D721Med (cell line): ENCODE results near the gene POPDC3.

Experiments used
- DNase-seq: peaks from one replicate; pipeline ENCODE4 v3.0.0; 2011; ENCODE audit warnings: low spot score; ENCODE audit not compliant: insufficient read length
- FAIRE-seq: peaks from 2 replicates; lab custom pipeline; 2011; peaks lifted over from hg19 to GRCh38; lab: Jason Lieb, UNC
- CTCF ChIP-seq: IDR thresholded peaks from 2 replicates; pipeline ENCODE4 v1.5.1; 2012; ENCODE audit warnings: mild to moderate bottlenecking, control low read depth; ENCODE audit not compliant: insufficient read depth; ENCODE audit errors: missing control alignments

Gene POPDC3

GRCh38 chr6:105121981-105122380, 57.8 kb downstream of the POPDC3 start:
- TF ChIP-seq CTCF, result no peak

GRCh38 chr6:105120570-105120969, 59.2 kb downstream of the POPDC3 start:
- DNase-seq (no peak), FAIRE-seq (no peak)
- TF ChIP-seq CTCF, result no peak

More at GRCh38 chr6:105121981-105122380, 57.8 kb downstream of the POPDC3 start:
- FAIRE-seq, result no peak
- no peak for DNase-seq

- DNase-seq, result no peak
- FAIRE-seq, result no peak
- no peak for TF ChIP-seq CTCF
Observed at GRCh38 chr6:105116150-105116549, 63.7 kb downstream of the POPDC3 start.

- DNase-seq, result no peak
- no peak for FAIRE-seq
- TF ChIP-seq CTCF, result no peak
Observed at GRCh38 chr6:105113422-105113821, 66.4 kb downstream of the POPDC3 start.

- FAIRE-seq (no peak), DNase-seq (no peak)
- peak; percentile 8 for TF ChIP-seq CTCF
Observed at GRCh38 chr6:105112577-105112976, 67.2 kb downstream of the POPDC3 start.

- TF ChIP-seq CTCF, result no peak
- DNase-seq (no peak), FAIRE-seq (no peak)
Observed at GRCh38 chr6:105111871-105112270, 67.9 kb downstream of the POPDC3 start.

GRCh38 chr6:105111105-105111504, 68.7 kb downstream of the POPDC3 start:
- FAIRE-seq (no peak), DNase-seq (no peak)
- no peak for TF ChIP-seq CTCF
